OCI-LY1 (cell line): ENCODE measurements around the gene STK40.

Source experiments
- H2AFZ ChIP-seq: fragments of 200-600 bp; sonication (generic), shearing (Covaris generic); 2 replicates; pipeline ENCODE4 v1.6.0; 2014; ENCODE audit warnings: antibody characterized with exemption, mild to moderate bottlenecking, low read length
- H3F3A ChIP-seq: fragments of 200-600 bp; sonication (generic), shearing (Covaris generic); 2 replicates; pipeline ENCODE4 v1.6.0; 2014; ENCODE audit warnings: mild to moderate bottlenecking, antibody characterized with exemption, low read length, moderate library complexity; ENCODE audit not compliant: insufficient read depth
- H3K27ac ChIP-seq: fragments of 200-600 bp; sonication (generic); 2 replicates; pipeline ENCODE4 v1.5.1; 2014; ENCODE audit warnings: low read length, mixed run types, mild to moderate bottlenecking, low read depth; ENCODE audit not compliant: poor library complexity, severe bottlenecking
- H3K27me3 ChIP-seq: fragments of 200-600 bp; sonication (generic); 2 replicates; pipeline ENCODE4 v1.6.0; 2014; ENCODE audit warnings: antibody characterized with exemption, mild to moderate bottlenecking, low read length, moderate library complexity; ENCODE audit not compliant: insufficient read depth
- H3K36me3 ChIP-seq: fragments of 200-600 bp; sonication (generic); 2 replicates; pipeline ENCODE4 v1.6.1; 2014; ENCODE audit warnings: mild to moderate bottlenecking, antibody characterized with exemption, low read length, moderate library complexity, mixed read lengths; ENCODE audit not compliant: insufficient read depth
- H3K4me1 ChIP-seq: fragments of 200-600 bp; sonication (generic); 2 replicates; pipeline ENCODE4 v1.5.1; 2014; ENCODE audit warnings: mild to moderate bottlenecking, low read length, moderate library complexity; ENCODE audit not compliant: insufficient read depth, severe bottlenecking
- H3K4me2 ChIP-seq: fragments of 200-600 bp; sonication (generic), shearing (Covaris generic); 2 replicates; pipeline ENCODE4 v1.6.1; 2014; ENCODE audit warnings: low read length
- H3K4me3 ChIP-seq: fragments of 200-600 bp; sonication (generic); 2 replicates; pipeline ENCODE4 v1.5.1; 2014; ENCODE audit warnings: low read length, low read depth, mild to moderate bottlenecking, mixed read lengths; ENCODE audit not compliant: poor library complexity, severe bottlenecking
- H3K79me2 ChIP-seq: fragments of 200-600 bp; shearing (Covaris generic); 2 replicates; pipeline ENCODE4 v1.6.1; 2016; ENCODE audit warnings: mixed run types, low read length, mixed read lengths; ENCODE audit not compliant: insufficient read depth
- H3K9ac ChIP-seq: fragments of 200-600 bp; sonication (generic), shearing (Covaris generic); 2 replicates; pipeline ENCODE4 v1.6.1; 2014; ENCODE audit warnings: mild to moderate bottlenecking, low read length, mixed read lengths
- H3K9me2 ChIP-seq: fragments of 200-600 bp; sonication (generic), shearing (Covaris generic); 2 replicates; pipeline ENCODE4 v1.6.1; 2014; ENCODE audit warnings: low read depth, mild to moderate bottlenecking, low read length, mixed read lengths
- H3K9me3 ChIP-seq: fragments of 200-600 bp; shearing (Covaris generic); 2 replicates; pipeline ENCODE4 v1.6.1; 2014; ENCODE audit warnings: low read length, mixed read lengths
- H4K20me1 ChIP-seq: fragments of 200-600 bp; sonication (generic), shearing (Covaris generic); 2 replicates; pipeline ENCODE4 v1.6.0; 2016; ENCODE audit warnings: mild to moderate bottlenecking, low read length; ENCODE audit not compliant: insufficient read depth
- CTCF ChIP-seq: fragments of 200-600 bp; sonication (generic), shearing (Covaris generic); IDR thresholded peaks from 2 replicates; pipeline ENCODE4 v1.5.1; 2017; ENCODE audit warnings: mild to moderate bottlenecking, antibody characterized with exemption, low read length, moderate library complexity, mixed read lengths
- EZH2 ChIP-seq: fragments of 200-600 bp; sonication (generic), shearing (Covaris generic); IDR thresholded peaks from 2 replicates; pipeline ENCODE4 v1.8.0; 2017; ENCODE audit warnings: borderline replicate concordance, mixed run types, mild to moderate bottlenecking, antibody characterized with exemption, low read length, moderate library complexity, mixed read lengths

Gene STK40

DNA sequence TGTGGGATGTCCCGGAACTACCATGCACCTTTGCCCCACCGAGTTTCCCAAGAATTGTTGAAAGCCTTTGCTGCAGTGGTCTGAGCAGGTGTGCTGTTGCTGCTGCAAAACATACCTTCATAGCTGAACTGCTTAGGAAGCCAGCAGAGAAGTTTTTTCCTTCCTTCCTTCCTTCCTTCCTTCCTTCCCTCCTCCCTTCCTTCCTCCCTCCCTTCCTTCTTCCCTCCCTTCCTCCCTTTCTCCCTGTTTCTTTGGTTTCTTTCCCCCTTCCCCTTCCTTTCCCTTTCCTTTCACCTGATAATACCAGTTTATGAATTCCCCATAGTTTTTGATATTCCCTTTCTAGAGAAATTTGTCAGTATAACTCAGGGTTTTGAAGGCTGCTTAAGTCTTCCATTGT is 90.3 kb downstream of the STK40 start:
- no peaks in the 10 kb centered on the region for H3K27me3 ChIP-seq
- H3K36me3 ChIP-seq, result peaks cover 95% of the 10 kb centered on the region
- H2AFZ ChIP-seq, result no peak overlapping the region
- H3K4me3 ChIP-seq, result no peak overlapping the region
- H3K4me2 ChIP-seq, result no peak overlapping the region
- no peaks in the 10 kb centered on the region for H3K4me1 ChIP-seq
- H3K9me2 ChIP-seq, result no peaks in the 10 kb centered on the region
- H3K9me3 ChIP-seq, result no peaks in the 10 kb centered on the region
- no peak overlapping the region for H3K9ac ChIP-seq
- H3K79me2 ChIP-seq, result no peaks in the 10 kb centered on the region
- H4K20me1 ChIP-seq, result no peaks in the 10 kb centered on the region
- H3F3A ChIP-seq, result no peaks in the 10 kb centered on the region
- no peak overlapping the region for H3K27ac ChIP-seq
- TF ChIP-seq CTCF (no peak), EZH2 (no peak)
